IgD-negative memory B cell (primary cell): Measurements from ENCODE around the gene ACVR1C. TPM values are rescaled to one million over a fixed set of nuclear protein-coding genes. Genes with fewer than 3 reads are reported as not detected.

Experiments used
- polyA plus RNA-seq: library from polyadenylated mRNA; unstranded; fragments of 300-500 nt; fragmentation: Illumina TruSeq; gene quantifications from one replicate; pipeline ENCODE4 v1.2.3, GENCODE V29; 2021

ACVR1C gene
- polyA plus RNA-seq, 1 donor from 2014 or later, result 0.23 TPM

Other genes with a start within 250 kb of the ACVR1C start
- 83.6 TPM for gene CYTIP, start 184.8 kb downstream of the ACVR1C start, polyA plus RNA-seq
- 2.7 TPM for gene ACVR1, start 247.5 kb upstream of the ACVR1C start, polyA plus RNA-seq